Motor neuron (in vitro differentiated cells): ENCODE data around the gene C14orf132. TPM values are rescaled to one million over a fixed set of nuclear protein-coding genes. Genes with fewer than 3 reads are reported as not detected.

Experiments used
- total RNA-seq, 8 experiments: library from RNA; unstranded; fragments of 300-600 nt; gene quantifications; 2 replicates each; pipeline versions ENCODE4 v1.2.3 to v1.2.4, GENCODE V29; 2022

The C14orf132 gene
- total RNA-seq, 8 experiments from 2014 or later: 17.9 to 140 (median 66.8) TPM

Other genes starting within 250 kb of the C14orf132 start
- gene TUNAR, start 162.5 kb upstream of the C14orf132 start, total RNA-seq: 10 to 100 TPM in 5 of 8 experiments, under 1 TPM in 3; 0.18 to 24.1 (median 16.2) TPM
- 100 to 1,000 TPM in 2 of 8 experiments, 10 to 100 TPM in 1, 1 to 10 TPM in 1, under 1 TPM in 4; 0.11 to 321 (median 0.90) TPM for gene BDKRB2, start 165.5 kb downstream of the C14orf132 start, total RNA-seq
- 1 to 10 TPM in 3 of 8 experiments, under 1 TPM in 4, not detected in 1; 0.19 to 4.7 (median 0.27) TPM for gene BDKRB1, start 216.8 kb downstream of the C14orf132 start, total RNA-seq